Right atrium auricular region (tissue), 2 donors: ENCODE measurements around the gene PHF3. TPM values are rescaled to one million over a fixed set of nuclear protein-coding genes. Genes with fewer than 3 reads are reported as not detected.
A peak's percentile ranks its signal among the peaks of the same experiment; 100 is the strongest.

ENCODE experiments used
- DNase-seq: peaks from one replicate; pipeline ENCODE4 v3.0.0-alpha.2; 2019; ENCODE audit warnings: low spot score
- H3K27ac ChIP-seq, 2 donors: fragments of 200-600 bp; sonication (generic); 1 replicate in 1 of 2; 2 replicates in 1 of 2; pipeline ENCODE4 v1.5.1; 2016 to 2019
- H3K27me3 ChIP-seq, 2 donors: fragments of 200-600 bp; sonication (generic); one replicate each; pipeline versions ENCODE4 v1.5.1 to v1.6.0; 2017 to 2019
- H3K36me3 ChIP-seq: fragments of 200-600 bp; sonication (generic); one replicate; pipeline ENCODE4 v1.5.1; 2016
- H3K4me1 ChIP-seq, 2 donors: fragments of 200-600 bp; sonication (generic); one replicate each; pipeline versions ENCODE4 v1.5.1 to v1.6.0; 2017 to 2019
- H3K4me3 ChIP-seq, 2 donors: fragments of 200-600 bp; sonication (generic); 1 replicate in 1 of 2; 2 replicates in 1 of 2; pipeline ENCODE4 v1.5.1; 2017 to 2019; ENCODE audit warnings: mild to moderate bottlenecking in 1 of 2, moderate library complexity in 1 of 2
- H3K9me3 ChIP-seq, 2 donors: fragments of 200-600 bp; sonication (generic); one replicate each; pipeline ENCODE4 v1.5.1; 2019
- CTCF ChIP-seq, 2 donors: fragments of 200-600 bp; sonication (generic); IDR thresholded peaks; one replicate each; pipeline ENCODE4 v1.5.1; 2019; ENCODE audit warnings: antibody characterized with exemption in 2 of 2
- total RNA-seq, 2 donors: library from RNA; depleted of rRNA; stranded (reverse); fragments of >200 nt; gene quantifications; one replicate each; pipeline ENCODE4 v1.1.0, GENCODE V29; 2016

PHF3 gene
- total RNA-seq, 2 donors from 2014 or later = 32.0 to 34.6 TPM

- TF ChIP-seq CTCF (IDR thresholded peaks at IDR 0.05) = no peak
- H3K27ac ChIP-seq = no peak overlapping the region
- H3K27me3 ChIP-seq = no peaks in the 10 kb centered on the region
- H3K4me1 ChIP-seq = no peaks in the 10 kb centered on the region
- no peaks in the 10 kb centered on the region for H3K36me3 ChIP-seq
- no peak overlapping the region for H3K4me3 ChIP-seq
- no peak for DNase-seq
- no peaks in the 10 kb centered on the region for H3K9me3 ChIP-seq
Measured at GRCh38 chr6:63611560-63611959, 24.0 kb upstream of the PHF3 start.

- H3K4me3 ChIP-seq = no peak overlapping the region
- no peaks in the 10 kb centered on the region for H3K27me3 ChIP-seq
- H3K27ac ChIP-seq = no peak overlapping the region
- no peaks in the 10 kb centered on the region for H3K4me1 ChIP-seq
- no peak for TF ChIP-seq CTCF (IDR thresholded peaks at IDR 0.05)
- H3K36me3 ChIP-seq = no peaks in the 10 kb centered on the region
- H3K9me3 ChIP-seq = no peaks in the 10 kb centered on the region
- no peak for DNase-seq
Measured at GRCh38 chr6:63615590-63615989, 20.0 kb upstream of the PHF3 start.

GRCh38 chr6:63624091-63624490 is 11.5 kb upstream of the PHF3 start:
- Histone ChIP-seq H3K4me3 (no peak overlapping the region), H3K27me3 (no peaks in the 10 kb centered on the region), H3K4me1 (no peaks in the 10 kb centered on the region), H3K27ac (no peak overlapping the region), H3K9me3 (no peaks in the 10 kb centered on the region), H3K36me3 (no peaks in the 10 kb centered on the region)
- TF ChIP-seq CTCF (IDR thresholded peaks at IDR 0.05) = no peak
- no peak for DNase-seq

GRCh38 chr6:63630466-63630865 is 5.1 kb upstream of the PHF3 start:
- no peaks in the 10 kb centered on the region for H3K27me3 ChIP-seq
- no peak for TF ChIP-seq CTCF (IDR thresholded peaks at IDR 0.05)
- no peak overlapping the region for H3K4me3 ChIP-seq
- H3K36me3 ChIP-seq = no peaks in the 10 kb centered on the region
- no peaks in the 10 kb centered on the region for H3K4me1 ChIP-seq
- no peaks in the 10 kb centered on the region for H3K9me3 ChIP-seq
- no peak for DNase-seq
- no peak overlapping the region for H3K27ac ChIP-seq

- Histone ChIP-seq H3K4me1 (peaks cover 0 to 27% of the 10 kb centered on the region in 2 donors), H3K36me3 (no peaks in the 10 kb centered on the region), H3K27me3 (no peaks in the 10 kb centered on the region), H3K27ac (no peak overlapping the region), H3K9me3 (no peaks in the 10 kb centered on the region), H3K4me3 (peak overlapping the region in 1 of 2 donors; percentile 93)
- no peak for TF ChIP-seq CTCF (IDR thresholded peaks at IDR 0.05)
- no peak for DNase-seq
Measured at GRCh38 chr6:63634630-63635029, 972 bp upstream of the PHF3 start.

- Histone ChIP-seq H3K36me3 (no peaks in the 10 kb centered on the region), H3K9me3 (no peaks in the 10 kb centered on the region), H3K4me3 (peak overlapping the region; percentile 93 to 97), H3K4me1 (peaks cover 0 to 32% of the 10 kb centered on the region in 2 donors), H3K27ac (peak overlapping the region; percentile 99), H3K27me3 (no peaks in the 10 kb centered on the region)
- TF ChIP-seq CTCF (IDR thresholded peaks at IDR 0.05) = no peak
- no peak for DNase-seq
Measured at GRCh38 chr6:63635215-63635587, 401 bp upstream of the PHF3 start.
